ENCODE data around the gene DAP.

Gene DAP

GRCh38 chr5:10761185-10761932 is at the start of gene DAP:
Gene DAP, minus strand, starts transcription at chr5:10761234. Its CDS starts 166 bp downstream, at chr5:10761068.
- Histone ChIP-seq H3K4me2 (peak within 1 kb of the TSS; percentile 83 to 97 (median 92)), H3K9me3 (replicated peaks in 1 of 11) (no peaks in the 10 kb centered on the region), H4K20me1 (peaks cover 20 to 40% (median 34%) of the 10 kb centered on the region in 11 experiments; a peak in 20 of 22 replicates), H3K9ac (peak within 1 kb of the TSS; percentile 93 to 97 (median 94)), H3K4me1 (peaks cover 52 to 56% (median 54%) of the 10 kb centered on the region in 10 experiments), H3K36me3 (peaks cover 0 to 32% (median 21%) of the 10 kb centered on the region in 11 experiments; a peak in 16 of 22 replicates), H3K4me3 (peak within 1 kb of the TSS; percentile 77 to 96 (median 88)), H3K27ac (peak within 1 kb of the TSS; percentile 91 to 99 (median 98)), H3K27me3 (no peaks in the 10 kb centered on the region)
- TF ChIP-seq Cebpa-rat (IDR thresholded peaks at IDR 0.05): no peak

- H3K4me3 ChIP-seq: no peak overlapping the region
- peaks cover 0 to 32% (median 0%) of the 10 kb centered on the region in 10 experiments; a peak in 6 of 20 replicates for H3K4me1 ChIP-seq
- H3K4me2 ChIP-seq: peak overlapping the region in 4 of 11 experiments; percentile 25 to 55 (median 40); a peak in 7 of 22 replicates
- peaks cover 0 to 3% (median 0%) of the 10 kb centered on the region in 11 experiments; a peak in 1 of 22 replicates for H3K36me3 ChIP-seq
- H3K9me3 ChIP-seq (replicated peaks in 1 of 11): peaks cover 16 to 35% (median 17%) of the 10 kb centered on the region in 11 experiments
- no peaks in the 10 kb centered on the region for H4K20me1 ChIP-seq
- no peaks in the 10 kb centered on the region for H3K27me3 ChIP-seq
- peak overlapping the region in 1 of 11 experiments; percentile 34; a peak in 1 of 22 replicates for H3K9ac ChIP-seq
- H3K27ac ChIP-seq: peak overlapping the region in 4 of 11 experiments; percentile 3 to 69 (median 37); a peak in 7 of 22 replicates
- TF ChIP-seq Cebpa-rat (IDR thresholded peaks at IDR 0.05): 0 out of 22 replicates have a peak, but pooled peaks of 1 of the 11 experiments have one; percentile 11
Measured at GRCh38 chr5:10808347-10809226, 47.6 kb upstream of the DAP start.

DNA sequence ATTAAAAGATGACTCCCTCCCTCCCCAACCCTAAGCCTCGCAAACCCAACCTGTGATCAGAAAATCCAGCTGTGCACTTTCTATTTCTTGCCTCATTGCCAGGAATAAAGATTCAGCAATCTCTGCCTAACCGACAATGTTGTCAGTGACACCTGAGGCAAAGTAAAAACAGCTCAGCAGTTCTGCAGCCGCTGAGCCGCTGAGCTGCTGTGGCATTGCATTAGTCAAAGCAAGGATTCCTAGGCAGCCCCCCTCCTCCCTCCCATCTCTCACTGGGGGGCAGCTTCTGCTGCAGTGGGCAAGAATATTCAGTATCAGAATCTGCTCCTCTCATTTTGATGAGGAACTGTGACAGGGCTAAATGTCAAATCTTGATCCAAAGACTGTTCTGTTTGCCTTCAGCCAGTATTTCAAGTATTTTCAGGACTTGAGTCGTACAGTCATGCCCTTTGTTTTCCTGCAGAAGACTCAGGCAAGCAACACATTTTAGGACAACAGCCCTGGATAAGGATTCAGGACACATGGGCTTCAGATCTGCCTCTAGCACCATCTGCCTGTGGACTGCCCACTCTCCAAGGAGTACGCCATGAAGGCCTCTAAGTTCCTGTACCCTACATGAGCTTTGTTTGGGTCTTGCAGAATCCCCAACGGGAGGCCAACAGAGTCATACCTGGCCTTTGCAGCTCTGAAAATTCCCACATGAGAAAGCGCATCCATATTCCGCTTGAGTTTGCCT is 41.1 kb upstream of the DAP start:
- Histone ChIP-seq H3K4me2 (no peak overlapping the region; a peak in 1 of 22 replicates), H4K20me1 (no peaks in the 10 kb centered on the region), H3K9me3 (replicated peaks in 1 of 11) (peaks cover 16 to 21% (median 17%) of the 10 kb centered on the region in 11 experiments), H3K27me3 (no peaks in the 10 kb centered on the region), H3K4me1 (peaks cover 9 to 50% (median 23%) of the 10 kb centered on the region in 10 experiments), H3K36me3 (peaks cover 0 to 3% (median 0%) of the 10 kb centered on the region in 11 experiments; a peak in 1 of 22 replicates), H3K27ac (peak overlapping the region in 1 of 11 experiments; percentile 3; a peak in 1 of 22 replicates), H3K4me3 (no peak overlapping the region), H3K9ac (no peak overlapping the region)
- no peak for TF ChIP-seq Cebpa-rat (IDR thresholded peaks at IDR 0.05)

DNA sequence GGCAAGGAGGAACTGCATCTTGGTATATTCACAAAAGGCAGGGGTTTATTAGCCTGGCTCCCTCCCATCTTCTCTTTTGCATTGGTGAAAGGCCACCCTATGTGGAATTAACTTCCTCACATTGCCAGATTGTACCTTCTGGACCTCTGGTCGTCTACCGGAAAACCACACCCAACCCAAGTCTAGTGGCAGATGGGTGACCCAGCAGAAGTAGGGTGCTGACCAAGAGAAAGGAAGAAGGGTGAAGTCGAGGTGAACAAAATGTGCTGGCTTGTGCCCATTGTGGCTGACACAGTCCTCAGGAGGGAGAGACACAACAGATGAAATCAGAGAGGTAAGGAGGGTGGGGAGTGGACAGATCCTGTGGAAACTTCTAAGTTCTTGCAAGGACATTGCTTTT is 39.8 kb upstream of the DAP start:
- Histone ChIP-seq H3K9me3 (replicated peaks in 1 of 11) (peaks cover 12 to 19% (median 16%) of the 10 kb centered on the region in 11 experiments), H4K20me1 (no peaks in the 10 kb centered on the region), H3K4me2 (peak overlapping the region in 5 of 11 experiments; percentile 27 to 65 (median 38); a peak in 9 of 22 replicates), H3K27ac (peak overlapping the region in 4 of 11 experiments; percentile 4 to 49 (median 25); a peak in 4 of 22 replicates), H3K4me3 (no peak overlapping the region), H3K4me1 (peaks cover 14 to 62% (median 35%) of the 10 kb centered on the region in 10 experiments), H3K9ac (no peak overlapping the region), H3K36me3 (peaks cover 0 to 3% (median 0%) of the 10 kb centered on the region in 11 experiments; a peak in 1 of 22 replicates), H3K27me3 (no peaks in the 10 kb centered on the region)
- TF ChIP-seq Cebpa-rat (IDR thresholded peaks at IDR 0.05): no peak

GRCh38 chr5:10797261-10797660 is 36.2 kb upstream of the DAP start:
- Histone ChIP-seq H3K27ac (peak overlapping the region in 10 of 11 experiments; percentile 65 to 96 (median 78); a peak in 21 of 22 replicates), H3K4me3 (peak overlapping the region in 1 of 10 experiments; percentile 35; a peak in 2 of 20 replicates), H3K9ac (peak overlapping the region in 10 of 11 experiments; percentile 11 to 80 (median 48); a peak in 14 of 22 replicates), H4K20me1 (no peaks in the 10 kb centered on the region), H3K4me2 (peak overlapping the region; percentile 48 to 85 (median 65); a peak in 21 of 22 replicates), H3K27me3 (no peaks in the 10 kb centered on the region), H3K9me3 (replicated peaks in 1 of 11) (peaks cover 0 to 18% (median 7%) of the 10 kb centered on the region in 11 experiments; a peak in 6 of 22 replicates), H3K36me3 (no peaks in the 10 kb centered on the region), H3K4me1 (peaks cover 14 to 95% (median 54%) of the 10 kb centered on the region in 10 experiments)
- TF ChIP-seq Cebpa-rat (IDR thresholded peaks at IDR 0.05): peak in 3 of 11 experiments; percentile 20 to 92 (median 77); a peak in 5 of 22 replicates

GRCh38 chr5:10793785-10794184 is 32.8 kb upstream of the DAP start:
- no peak for TF ChIP-seq Cebpa-rat (IDR thresholded peaks at IDR 0.05)
- H3K4me2 ChIP-seq: peak overlapping the region in 3 of 11 experiments; percentile 24 to 83 (median 30); a peak in 6 of 22 replicates
- H3K4me3 ChIP-seq: no peak overlapping the region
- peaks cover 0 to 18% (median 7%) of the 10 kb centered on the region in 11 experiments; a peak in 6 of 22 replicates for H3K9me3 ChIP-seq (replicated peaks in 1 of 11)
- H3K27ac ChIP-seq: peak overlapping the region in 3 of 11 experiments; percentile 87 to 96 (median 90); a peak in 4 of 22 replicates
- peaks cover 14 to 79% (median 46%) of the 10 kb centered on the region in 10 experiments for H3K4me1 ChIP-seq
- no peak overlapping the region for H3K9ac ChIP-seq
- no peaks in the 10 kb centered on the region for H4K20me1 ChIP-seq
- H3K36me3 ChIP-seq: no peaks in the 10 kb centered on the region
- no peaks in the 10 kb centered on the region for H3K27me3 ChIP-seq

DNA sequence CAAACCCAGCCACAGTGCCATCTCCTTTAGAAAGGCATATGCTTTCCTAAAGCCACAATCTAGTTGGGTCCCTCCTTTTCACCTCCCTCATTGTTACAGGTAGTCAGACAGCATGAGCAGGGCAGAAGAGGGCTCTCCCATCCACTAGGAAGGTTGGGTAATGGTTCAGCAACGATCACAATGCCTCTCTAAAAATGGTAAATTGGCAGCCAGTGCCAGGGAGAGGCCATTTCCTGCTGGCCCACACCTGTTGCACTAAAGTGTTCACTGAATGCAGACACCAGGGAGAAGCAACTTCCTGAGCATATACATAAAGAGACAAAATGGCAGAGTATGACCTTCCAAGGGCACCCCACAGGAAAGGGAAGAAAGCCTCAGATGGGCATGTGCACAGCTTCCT is 31.3 kb upstream of the DAP start:
- H3K27ac ChIP-seq: peak overlapping the region in 3 of 11 experiments; percentile 8 to 56 (median 16); a peak in 2 of 22 replicates

More for the DNA sequence above, 31.3 kb upstream of the DAP start:
- TF ChIP-seq Cebpa-rat (IDR thresholded peaks at IDR 0.05): no peak
- Histone ChIP-seq H3K27me3 (no peaks in the 10 kb centered on the region), H3K4me2 (peak overlapping the region in 9 of 11 experiments; percentile 5 to 59 (median 22); a peak in 11 of 22 replicates), H3K9ac (no peak overlapping the region), H3K4me1 (peaks cover 8 to 77% (median 31%) of the 10 kb centered on the region in 10 experiments), H3K9me3 (replicated peaks in 1 of 11) (peaks cover 0 to 18% (median 7%) of the 10 kb centered on the region in 11 experiments; a peak in 6 of 22 replicates), H3K36me3 (no peaks in the 10 kb centered on the region), H3K4me3 (no peak overlapping the region), H4K20me1 (no peaks in the 10 kb centered on the region)

All from BLaER1 treated with 17β-estradiol and CSF1 and Interleukin-3, amounts not matched to agents 10 nM and 100 nM (cell line).